Hematopoietic multipotent progenitor cell treated with erythropoietin and hydrocortisone succinate and interleukin-3 and kit ligand, for 6 days (in vitro differentiated cells): Measurements from ENCODE around the gene WDR90.

ENCODE experiments used
- DNase-seq: peaks from one replicate; pipeline ENCODE4 v3.0.0-alpha.2; 2015

WDR90 gene

DNA sequence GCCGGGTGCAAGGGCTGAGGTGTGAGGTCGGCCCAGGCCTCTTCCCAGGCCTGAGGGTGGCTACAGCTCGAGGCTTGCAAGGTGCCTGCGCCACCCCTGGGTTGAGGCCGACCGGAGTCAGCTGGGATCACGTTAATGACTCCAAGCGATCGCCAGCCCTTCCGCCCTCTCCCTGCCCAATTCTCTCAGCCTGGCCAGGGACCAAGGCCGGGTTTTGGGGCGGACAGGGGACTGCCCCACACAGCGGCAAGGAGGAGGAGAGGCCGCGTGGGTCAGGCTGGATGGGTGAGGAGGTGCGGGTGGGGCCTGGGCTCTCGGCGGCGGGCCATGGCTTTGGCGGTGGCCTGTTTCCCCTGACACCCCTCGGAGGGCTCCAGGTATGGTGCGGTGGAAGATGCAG is 44.2 kb downstream of the WDR90 start:
- no peak for DNase-seq

DNA sequence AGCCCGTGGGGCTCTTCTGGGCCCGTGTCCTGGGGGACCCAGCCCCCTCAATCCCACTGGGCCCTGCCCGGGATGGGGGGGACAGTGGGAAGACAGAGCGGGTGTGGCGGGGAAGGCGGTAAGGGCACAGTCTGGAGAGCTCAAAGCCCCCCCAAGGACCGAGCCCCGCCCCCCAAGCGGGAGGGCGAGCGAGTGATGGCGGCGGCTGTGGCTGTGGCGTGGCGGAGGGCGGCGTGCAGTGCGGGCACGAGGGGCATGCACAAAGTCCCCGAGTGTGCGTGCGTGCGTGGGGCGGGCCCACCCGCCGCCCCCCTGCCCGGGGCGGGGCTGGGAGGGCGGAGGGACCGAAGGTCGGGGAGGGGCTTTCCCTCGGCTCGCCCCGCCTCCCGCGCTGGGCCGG is 44.6 kb downstream of the WDR90 start:
- DNase-seq, result no peak

DNA sequence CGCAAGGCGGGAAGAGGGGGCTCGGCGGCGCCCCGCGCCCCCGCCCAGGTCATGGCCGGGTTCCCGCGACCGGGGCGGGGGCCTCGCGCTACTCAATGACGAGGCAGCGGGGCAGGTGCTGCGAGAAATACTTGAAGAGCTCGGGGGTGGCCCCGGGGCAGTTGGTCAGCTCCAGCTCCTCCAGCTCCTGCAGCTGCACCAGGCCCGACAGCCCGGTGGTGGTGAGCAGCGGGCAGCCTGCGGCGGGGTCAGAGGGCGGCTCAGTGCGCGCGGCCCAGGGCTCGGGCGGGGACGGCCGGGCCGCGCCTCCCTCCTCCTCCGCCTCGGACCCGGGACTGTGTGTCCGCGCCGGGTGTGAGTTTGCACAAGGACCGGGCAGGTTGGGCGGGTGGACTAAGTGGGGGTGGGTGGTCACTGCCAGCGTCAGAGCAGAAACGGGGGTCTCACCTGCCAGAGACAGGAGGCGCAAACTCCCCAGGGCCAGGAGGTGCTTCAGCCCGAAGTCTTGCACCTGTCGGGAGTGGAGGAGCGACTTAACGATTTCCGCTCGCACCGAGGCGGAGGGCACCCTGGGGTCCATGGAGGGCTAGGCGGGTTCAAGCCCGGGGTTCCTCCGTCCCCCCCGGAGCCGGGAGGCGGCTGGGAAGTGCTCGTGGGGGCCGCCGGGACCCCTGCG is 45.2 kb downstream of the WDR90 start:
- no peak for DNase-seq

DNA sequence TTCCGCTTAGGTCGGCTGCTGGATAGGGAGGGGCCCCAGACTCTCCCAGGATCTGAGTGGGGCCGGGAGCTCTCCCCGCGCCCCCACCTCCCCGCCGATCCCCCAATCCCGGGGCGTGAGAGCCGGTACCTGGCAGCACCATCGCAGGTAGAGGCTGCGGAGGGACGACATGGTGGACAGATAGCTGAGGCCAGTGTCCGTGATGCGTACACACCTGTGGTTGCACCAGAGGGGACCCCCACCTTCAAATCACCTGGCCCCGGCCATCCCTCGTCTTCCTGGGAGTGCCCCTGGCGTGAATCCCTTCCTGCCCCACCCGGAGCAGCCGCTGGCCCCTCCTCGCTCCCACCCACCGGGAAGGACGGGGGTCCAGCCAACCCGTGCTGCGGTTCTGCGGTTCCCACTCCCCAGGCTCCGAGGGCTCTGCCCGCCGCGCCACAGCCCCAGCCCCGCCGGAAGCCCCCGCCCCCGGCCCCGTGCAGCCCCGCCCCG is 45.7 kb downstream of the WDR90 start:
- no peak for DNase-seq

DNA sequence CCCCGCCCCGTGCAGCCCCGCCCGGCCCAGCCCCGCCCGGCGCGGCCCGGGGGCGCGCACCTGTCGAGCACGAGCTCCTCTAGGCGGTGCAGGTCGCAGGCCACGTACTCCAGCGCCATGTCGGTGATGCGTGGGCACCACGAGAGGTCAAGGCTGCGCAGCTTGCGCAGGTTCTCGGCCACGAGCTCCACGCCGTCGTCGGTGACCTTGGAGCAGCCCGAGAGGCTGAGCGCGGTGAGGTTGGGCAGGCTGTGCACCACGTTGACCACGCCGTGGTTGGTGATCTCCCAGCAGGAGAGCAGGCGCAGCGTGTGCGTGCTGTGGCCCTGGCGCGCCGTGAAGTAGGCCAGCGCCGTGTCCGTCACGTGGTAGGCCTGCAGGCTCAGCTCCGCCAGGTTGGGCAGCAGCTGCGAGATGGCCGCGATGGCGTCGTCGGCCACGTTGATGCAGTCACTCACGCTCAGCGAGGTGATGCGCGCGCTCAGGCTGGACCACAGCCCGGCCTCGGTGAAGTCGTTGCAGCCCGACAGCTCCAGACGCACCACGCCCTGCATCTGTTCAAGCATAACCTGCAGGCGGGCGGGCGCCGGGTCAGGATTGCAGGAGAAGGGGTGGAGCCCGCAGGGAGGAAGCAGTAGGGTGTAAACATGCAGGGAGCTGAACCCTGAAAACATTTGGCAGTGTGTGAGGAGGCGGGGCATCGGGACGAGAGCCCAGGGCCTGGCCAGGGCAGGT is 46.4 kb downstream of the WDR90 start:
- peak; percentile 69 for DNase-seq

- DNase-seq, result no peak
Observed at GRCh38 chr16:698911-699671, 49.9 kb downstream of the WDR90 start.

DNA sequence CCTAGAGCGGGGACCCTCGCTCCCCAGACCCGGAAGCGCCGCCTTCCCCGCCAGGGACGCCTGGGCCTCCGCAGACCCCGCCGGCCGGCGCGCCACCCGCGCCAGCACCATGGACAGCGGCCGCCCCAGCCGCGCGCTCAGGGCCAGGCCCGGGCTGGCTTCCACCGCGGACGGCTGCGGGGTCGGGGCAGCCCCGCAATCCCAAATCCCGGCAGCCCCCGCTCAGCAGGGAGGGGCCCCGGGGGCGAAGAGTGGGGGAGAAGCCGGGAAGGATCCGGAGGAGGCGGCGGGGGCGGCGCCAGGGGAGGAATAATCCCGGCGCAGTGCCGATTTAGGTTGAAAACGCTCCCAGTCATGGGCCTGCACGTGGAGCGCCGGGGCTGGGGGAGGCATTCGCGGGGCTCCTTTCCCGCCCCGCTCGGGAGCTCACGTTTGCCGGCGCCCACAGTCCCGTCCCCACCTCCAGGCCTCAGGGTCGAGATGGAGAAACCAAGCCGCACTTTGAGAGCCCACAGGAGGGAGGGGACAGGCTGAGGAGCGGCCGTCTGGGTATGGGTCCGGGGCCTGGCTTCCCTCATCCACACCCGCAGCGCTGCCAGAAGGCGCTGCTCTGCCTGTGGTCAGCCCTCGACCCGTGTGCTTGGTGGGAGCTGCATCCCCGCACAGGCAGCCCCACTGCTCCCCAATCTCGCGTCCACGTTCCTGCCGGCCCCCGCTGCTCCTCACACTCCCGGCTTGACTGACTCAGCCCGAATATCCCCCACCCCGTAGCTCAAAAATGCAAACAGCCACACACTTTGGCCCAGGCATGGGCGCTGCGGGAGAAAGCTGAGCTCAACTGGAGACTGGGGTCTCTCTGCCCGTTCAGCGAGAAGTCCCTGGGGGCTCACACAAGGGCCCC is 51.8 kb downstream of the WDR90 start:
- DNase-seq, result no peak

- no peak for DNase-seq
Observed at GRCh38 chr16:702341-702740, 53.2 kb downstream of the WDR90 start.

DNA sequence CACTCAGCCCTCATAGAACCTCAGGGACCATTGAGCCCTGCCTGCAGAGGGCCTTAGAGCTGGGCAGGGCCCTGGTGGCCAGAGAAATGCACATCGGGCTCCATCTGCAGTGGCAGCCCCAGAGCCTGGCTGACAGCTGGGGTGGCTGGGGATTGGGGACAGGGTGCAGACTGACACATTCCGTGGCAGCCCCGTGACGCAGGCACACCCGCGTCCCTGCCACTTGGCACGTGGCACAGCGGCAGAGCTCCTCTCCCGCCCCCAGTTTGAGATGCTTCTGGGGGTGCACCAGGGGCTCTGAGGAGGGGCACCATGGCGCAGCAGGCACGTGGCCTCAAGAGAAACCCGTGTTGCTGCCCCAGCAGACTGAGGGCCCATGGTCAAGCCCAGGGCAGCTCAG is 54.2 kb downstream of the WDR90 start:
- no peak for DNase-seq

DNA sequence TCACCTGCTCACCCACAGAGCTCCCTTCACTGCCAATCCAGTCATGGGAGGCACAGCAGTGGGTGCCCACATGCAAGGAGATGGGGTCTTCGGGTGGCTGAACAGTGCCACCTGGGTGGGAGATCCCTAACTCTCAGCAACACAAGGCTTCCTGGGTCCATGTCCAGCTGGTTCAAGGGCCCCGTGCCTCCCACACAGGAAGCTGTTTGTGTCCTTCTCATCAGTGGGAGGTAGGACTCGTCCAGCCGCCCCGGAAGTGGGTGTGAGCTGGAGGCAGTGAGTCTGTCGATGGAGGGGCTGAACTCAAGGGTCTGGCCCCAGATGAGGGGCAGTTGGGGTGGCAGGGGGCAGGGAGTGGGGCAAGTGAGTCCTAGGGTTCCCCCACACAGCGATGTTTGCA is 54.9 kb downstream of the WDR90 start:
- no peak for DNase-seq

- DNase-seq, result no peak
Observed at GRCh38 chr16:704552-705380, 55.6 kb downstream of the WDR90 start.

- no peak for DNase-seq
Observed at GRCh38 chr16:705431-706188, 56.4 kb downstream of the WDR90 start, which contains the start of gene FBXL16. Gene FBXL16, minus strand, starts transcription at chr16:705801. Its CDS starts 8,396 bp downstream, at chr16:697405.

DNA sequence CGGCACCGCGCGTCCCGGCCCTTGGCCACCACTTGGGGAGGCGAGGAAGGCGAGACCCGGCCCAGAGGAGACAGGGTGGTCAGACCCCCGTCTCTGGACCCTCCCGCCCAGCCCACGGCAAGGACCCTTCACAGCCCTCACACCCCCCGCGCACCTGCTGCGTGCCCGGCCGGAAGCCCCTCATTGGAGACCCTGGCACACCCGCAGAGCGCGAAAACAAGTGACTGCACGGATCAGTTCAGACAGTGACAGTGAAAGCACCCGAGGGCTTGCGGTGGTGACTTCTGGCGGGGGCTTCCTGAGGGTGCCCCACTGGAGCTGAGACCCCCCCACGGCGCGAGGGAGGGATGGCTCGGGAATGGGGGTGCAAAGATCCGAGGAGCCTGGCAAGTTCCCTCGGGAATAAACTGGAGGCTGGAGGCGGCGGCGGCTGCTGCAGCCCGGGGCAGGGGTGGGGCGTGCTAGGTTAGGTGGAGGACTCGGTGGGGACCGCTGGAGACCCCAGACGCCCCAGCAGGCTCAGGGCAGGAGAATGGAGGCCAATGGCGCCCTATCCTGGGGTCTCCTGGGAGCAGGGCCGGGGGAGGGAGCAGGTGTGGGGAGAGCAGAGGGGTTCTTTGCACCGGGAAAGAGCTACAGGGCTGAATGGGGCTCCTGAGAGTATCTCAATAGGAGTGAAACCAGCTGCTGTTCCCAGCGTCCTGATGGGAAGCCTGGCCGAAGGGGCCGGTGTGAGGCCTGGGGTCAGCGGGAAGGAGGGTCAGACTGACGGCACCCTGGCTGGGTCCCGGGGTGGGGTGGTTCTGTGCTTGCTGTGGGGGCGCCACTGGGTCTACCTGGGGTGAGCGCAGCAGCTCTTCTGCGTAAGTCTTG is 57.3 kb downstream of the WDR90 start:
- no peak for DNase-seq

- no peak for DNase-seq
Observed at GRCh38 chr16:707062-707538, 57.9 kb downstream of the WDR90 start.

DNA sequence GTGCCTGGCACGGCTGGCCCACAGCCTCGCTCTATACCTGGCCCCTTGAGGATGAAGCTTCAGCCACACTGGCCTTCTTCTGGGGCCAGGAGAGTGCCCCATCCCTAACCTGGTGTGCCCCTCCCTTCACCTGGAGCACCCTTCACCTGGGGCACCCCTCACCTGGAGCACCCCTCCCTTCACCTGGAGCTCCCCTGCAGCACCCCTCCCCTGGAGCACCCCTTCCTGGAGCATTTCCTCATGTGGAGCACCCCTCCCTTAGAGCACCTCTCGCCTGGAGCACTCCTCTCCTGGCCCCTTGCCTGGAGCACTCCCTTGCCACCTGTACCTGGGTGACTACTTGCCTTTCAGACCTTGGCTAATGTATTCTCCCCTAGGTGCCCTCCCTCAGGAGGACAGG is 58.9 kb downstream of the WDR90 start:
- DNase-seq, result no peak

DNA sequence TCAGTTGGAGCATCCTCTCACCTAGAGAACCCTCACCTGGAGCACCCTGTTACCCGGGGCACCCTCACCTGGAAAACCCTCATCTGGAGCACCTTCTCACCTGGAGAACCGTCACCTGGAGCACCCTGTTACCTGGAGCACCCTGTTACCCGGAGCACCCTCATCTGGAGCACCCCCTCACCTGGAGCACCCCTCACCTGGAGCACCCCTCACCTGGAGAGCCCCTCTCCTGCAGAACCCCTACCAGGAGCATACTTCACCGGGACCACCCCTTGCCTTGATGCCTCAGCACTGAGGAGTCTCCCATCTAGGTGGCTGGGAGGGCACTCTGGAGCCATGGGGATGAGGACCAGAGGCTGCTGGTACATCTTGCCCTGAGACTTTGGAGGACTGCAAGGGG is 59.8 kb downstream of the WDR90 start:
- DNase-seq, result no peak

GRCh38 chr16:709566-710499 is 60.7 kb downstream of the WDR90 start:
- peak; percentile 65 for DNase-seq

- no peak for DNase-seq
Observed at GRCh38 chr16:710500-711075, 61.4 kb downstream of the WDR90 start.
